Mesenteric fat pad (tissue), 1 donor: ENCODE results near the gene MTF1. TPM values are rescaled to one million over a fixed set of nuclear protein-coding genes. Genes with fewer than 3 reads are reported as not detected.
"Not testable (repeated sequence)": the region's sequence is repeated elsewhere in the genome, so short reads cannot be mapped to it uniquely, and the experiment has no call there.

Source experiments
- DNase-seq: peaks from one replicate; pipeline ENCODE4 v3.0.0-alpha.2; 2020; ENCODE audit warnings: low spot score
- long read RNA-seq: library from polyadenylated mRNA; unstranded; transcript quantifications from one replicate; pipeline ENCODE4 v2.0.0, GENCODE V29; 2020
- total RNA-seq: library from RNA; stranded (reverse); fragmentation: NEBNext Ultra II Directional; extraction: Animal tissue kit (Norgen Biotek cat#: 25700); gene quantifications from one replicate; pipeline ENCODE4 v1.2.1, GENCODE V29; 2021
- donor health status: DM: yes; HTN: yes; CAD: no.

The MTF1 gene
- total RNA-seq: 34.1 TPM
- long read RNA-seq, full-length matches to known transcripts: 12 of 22 reads
- long read RNA-seq, partial matches to known transcripts: 4 of 22 reads
- long read RNA-seq, other reads (novel, unspliced or antisense): 6 of 22 reads

- peak; percentile 99 for DNase-seq
These were observed at the start of gene MTF1 for GRCh38 chr1:37859507-37860345. Gene MTF1 (minus strand): TSS chr1:37859592. CDS start chr1:37857658, 1,934 bp downstream.

- not testable (repeated sequence) for DNase-seq
These were observed 49.1 kb upstream of the MTF1 start for GRCh38 chr1:37908531-37908930.

GRCh38 chr1:37907416-37908125, 48.2 kb upstream of the MTF1 start:
- DNase-seq: not testable (repeated sequence)

DNA sequence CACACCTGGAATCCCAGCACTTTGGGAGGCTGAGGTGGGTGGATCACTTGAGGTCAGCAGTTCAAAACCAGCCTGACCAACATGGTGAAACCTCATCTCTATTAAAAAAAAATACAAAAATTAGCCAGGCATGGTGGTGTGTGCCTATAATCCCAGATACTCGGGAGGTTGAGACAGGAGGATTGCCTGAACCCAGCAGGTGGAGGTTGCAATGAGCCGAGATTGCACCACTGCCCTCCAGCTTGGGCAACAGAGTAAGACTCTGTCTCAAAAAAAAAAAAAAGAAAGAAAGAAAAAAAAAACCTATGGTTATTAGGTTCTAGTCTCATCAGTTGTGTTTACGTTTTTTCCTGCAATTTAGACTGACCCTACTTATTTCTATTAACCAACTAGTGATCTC, 47.2 kb upstream of the MTF1 start:
- not testable (repeated sequence) for DNase-seq

GRCh38 chr1:37905727-37906126, 46.3 kb upstream of the MTF1 start:
- no peak for DNase-seq

DNA sequence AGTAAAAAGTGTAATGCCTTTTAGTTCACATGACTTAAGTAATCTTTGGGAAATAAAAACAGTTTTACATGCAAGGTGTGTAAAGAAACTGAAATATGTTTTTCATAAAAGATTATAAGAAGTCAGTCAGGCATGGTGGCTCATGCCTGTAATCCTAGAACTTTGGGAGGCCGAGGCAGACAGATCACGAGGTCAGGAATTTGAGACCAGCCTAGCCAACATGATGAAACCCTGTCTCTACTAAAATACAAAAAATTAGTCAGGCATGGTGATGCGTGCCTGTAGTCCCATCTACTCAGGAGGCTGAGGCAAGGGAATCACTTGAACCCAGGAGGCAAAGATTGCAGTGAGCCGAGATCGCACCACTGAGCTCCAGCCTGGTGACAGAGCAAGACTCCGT, 44.5 kb upstream of the MTF1 start:
- not testable (repeated sequence) for DNase-seq

DNA sequence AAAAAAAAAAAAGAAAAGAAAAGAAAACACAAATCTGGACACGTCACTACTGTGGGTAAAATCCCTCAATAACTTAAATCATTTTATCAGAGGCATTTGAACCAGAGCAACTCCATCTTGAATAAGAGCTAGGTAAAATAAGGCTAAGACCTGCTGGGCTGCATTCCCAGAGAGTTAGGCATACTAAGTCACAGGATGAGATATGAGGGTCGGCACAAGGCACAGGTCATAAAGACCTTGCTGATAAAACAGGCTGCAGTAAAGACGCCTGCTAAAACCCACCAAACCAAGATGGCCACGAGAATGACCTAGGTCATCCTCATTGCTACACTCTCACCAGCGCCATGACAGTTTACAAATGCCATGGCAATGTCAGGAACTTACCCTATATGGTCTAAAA, 43.6 kb upstream of the MTF1 start:
- no peak for DNase-seq

DNA sequence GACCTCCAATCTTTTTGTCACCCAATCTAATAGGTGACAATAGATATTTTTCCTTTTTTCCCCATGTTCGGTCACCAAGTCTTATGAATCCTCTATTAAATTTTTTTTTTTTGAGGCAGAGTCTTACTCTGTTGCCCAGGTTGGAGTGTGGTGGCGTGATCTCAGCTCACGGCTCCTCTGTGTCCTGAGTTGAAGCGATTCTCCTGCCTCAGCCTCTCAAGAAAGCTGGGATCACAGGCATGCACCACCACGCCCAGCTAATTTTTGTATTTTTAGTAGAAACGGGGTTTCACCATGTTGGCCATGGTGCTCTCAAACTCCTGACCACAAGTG, 42.5 kb upstream of the MTF1 start:
- no peak for DNase-seq

- no peak for DNase-seq
These were observed 42.0 kb upstream of the MTF1 start for GRCh38 chr1:37901191-37901892.

DNA sequence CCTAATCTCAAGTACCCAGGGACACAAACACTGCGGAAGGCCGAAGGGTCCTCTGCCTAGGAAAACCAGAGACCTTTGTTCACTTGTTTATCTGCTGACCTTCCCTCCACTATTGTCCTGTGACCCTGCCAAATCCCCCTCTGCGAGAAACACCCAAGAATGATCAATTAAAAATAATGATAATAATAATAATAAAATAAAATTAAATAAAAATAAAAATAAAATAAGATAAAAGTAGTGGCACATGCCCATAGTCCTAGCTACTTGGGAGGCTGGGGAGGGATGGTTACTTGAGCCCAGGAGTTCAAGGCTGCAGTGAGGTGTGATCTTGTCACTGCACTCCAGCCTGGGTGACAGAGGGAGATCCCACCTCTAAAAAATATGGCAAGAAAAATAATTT, 38.2 kb upstream of the MTF1 start:
- not testable (repeated sequence) for DNase-seq

DNA sequence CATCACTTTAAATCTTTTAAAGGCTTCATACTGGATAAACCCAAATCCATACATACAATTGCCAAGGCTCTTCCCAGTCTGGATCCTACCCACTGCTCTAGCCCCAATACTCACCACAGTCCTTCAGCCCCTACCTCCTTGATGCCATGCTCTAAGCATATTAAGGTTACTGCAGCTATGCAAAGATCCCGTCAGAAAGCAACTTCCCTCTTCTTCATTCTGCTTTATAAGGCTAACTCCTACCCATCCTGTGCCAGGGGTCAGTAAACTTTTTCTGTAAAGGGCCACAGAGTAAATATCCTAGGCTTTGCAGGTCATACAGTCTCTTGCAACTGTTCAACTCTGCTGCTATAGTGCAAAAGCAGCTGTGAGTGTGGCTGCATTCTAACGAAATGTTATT, 34.3 kb upstream of the MTF1 start:
- no peak for DNase-seq

- DNase-seq: no peak
These were observed 33.0 kb upstream of the MTF1 start for GRCh38 chr1:37892151-37893047.

- no peak for DNase-seq
These were observed 31.1 kb upstream of the MTF1 start for GRCh38 chr1:37890378-37891014.

DNA sequence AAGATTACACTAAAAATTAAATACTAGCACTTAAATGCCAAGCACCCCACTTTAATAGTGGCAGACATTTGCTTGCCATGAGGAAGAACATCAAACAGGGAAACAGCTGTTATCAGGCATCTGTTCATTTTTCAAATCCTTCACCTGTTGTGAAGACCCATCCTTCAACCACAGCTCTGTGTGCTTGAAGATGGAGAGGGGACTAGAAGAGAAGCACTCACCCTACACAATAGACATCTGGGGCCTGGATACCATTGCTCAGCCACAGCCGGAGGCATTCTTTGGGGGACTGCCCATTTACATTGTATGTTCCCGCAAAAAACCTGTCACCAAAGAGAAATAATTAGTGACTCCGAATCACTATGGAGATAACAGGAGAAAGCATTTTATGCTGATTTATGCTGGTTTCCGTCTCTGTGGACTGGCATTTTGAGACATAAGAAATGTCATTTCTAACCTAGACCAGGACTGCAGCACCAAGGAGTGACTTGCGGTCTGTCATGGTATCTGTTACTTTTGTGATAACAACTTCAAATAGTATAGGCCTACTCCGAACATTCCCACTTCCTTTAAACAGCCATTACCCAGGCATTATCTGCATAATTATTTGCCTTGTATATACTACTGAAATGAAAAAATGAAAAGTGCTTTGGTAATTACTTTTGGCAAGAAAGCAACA, 28.8 kb upstream of the MTF1 start:
- DNase-seq: no peak

GRCh38 chr1:37884145-37884544, 24.8 kb upstream of the MTF1 start:
- DNase-seq: no peak

DNA sequence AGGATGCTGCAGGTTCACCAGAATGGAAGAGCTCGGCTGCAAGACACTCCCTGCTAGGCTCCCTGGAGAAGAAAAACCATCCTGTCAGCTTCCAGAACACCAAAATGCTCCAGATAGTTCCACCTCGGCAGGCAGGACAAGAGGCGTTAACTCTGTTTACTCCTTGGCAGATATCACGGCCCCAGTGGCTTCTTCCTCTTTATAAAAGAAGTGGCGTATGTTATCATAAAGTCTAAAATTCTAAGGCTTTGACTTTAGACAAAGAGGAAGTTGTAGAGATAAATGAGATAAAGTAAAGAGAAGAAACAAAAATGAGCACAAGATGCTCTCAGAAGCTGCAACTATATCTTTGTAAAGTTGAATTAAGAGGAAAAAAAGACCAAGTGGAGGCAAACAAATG, 24.3 kb upstream of the MTF1 start:
- no peak for DNase-seq

DNA sequence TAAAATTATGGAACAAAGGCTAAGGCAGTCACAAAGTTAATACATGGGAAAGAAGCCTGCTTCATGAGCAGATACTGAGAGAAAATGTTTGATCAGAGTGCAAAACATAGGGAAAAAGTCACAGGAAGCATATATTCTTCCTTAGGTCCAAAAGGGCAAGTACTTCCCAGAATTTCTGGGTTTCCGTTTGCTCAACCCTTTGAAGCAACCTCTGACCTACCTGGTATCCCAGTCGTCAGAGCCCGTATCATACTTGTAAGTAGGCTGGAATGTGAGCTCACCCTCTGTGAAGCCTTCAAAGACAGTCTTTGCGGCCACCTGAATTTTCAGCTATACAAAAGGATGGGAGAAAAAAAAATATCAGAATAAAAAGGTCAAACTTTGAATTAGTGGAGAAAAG, 20.5 kb upstream of the MTF1 start:
- DNase-seq: no peak

GRCh38 chr1:37878071-37878470, 18.7 kb upstream of the MTF1 start:
- DNase-seq: no peak

DNA sequence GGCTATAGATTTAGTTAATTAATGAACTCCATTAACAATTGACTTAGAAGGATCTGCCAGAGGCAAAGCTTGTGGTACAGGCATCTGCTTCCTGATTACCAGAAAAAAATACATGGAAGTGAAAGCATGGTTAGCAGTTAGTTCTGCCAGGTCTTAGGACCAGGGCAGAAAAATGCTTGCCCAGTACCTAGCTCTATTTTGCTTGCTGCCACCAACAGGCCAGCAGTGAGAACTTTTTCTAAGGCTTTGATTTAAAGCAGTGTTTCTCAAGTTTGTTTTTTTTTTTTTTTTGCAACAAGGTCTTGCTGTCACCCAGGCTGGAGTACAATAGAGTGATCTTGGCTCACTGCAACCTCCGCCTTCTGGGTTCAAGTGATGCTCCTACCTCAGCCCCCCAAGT, 16.4 kb upstream of the MTF1 start:
- DNase-seq: no peak

GRCh38 chr1:37872692-37873091, 13.3 kb upstream of the MTF1 start:
- no peak for DNase-seq
